Measurements from ENCODE around the gene LSR. TPM values are rescaled to one million over a fixed set of nuclear protein-coding genes. Genes with fewer than 3 reads are reported as not detected.

Gene LSR
- total RNA-seq, 6 experiments from 2014 or later, result 96.6 to 138 (median 112) TPM

DNA sequence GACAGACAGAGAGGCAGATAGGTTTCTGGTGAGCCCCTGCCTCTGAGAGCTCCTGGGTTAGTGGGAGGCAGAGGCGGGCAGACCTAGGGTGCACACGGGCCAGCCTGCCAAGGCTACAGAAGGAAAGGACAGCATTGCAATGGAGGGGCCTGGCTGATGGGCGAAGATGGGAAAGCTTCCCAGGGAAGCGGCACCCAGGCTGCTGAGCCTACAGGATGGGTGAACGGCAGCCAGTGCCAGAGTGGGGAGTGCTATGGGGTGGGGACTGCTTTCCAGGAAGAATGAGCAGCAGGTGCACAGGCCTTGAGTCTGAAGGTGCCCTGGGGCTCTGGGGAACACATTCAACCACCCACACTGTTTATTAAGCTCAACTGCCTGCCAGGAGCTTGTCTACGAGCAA lies 42.5 kb downstream of the LSR start:
- intact Hi-C loops (cut with DNase I), result no loop called here
- Histone ChIP-seq H3K9me3 (no peaks in the 10 kb centered on the region), H3K36me3 (no peaks in the 10 kb centered on the region), H3K4me1 (no peaks in the 10 kb centered on the region), H3K27ac (no peak overlapping the region), H3K27me3 (no peaks in the 10 kb centered on the region), H3K4me3 (no peak overlapping the region)
- WGBS (ENCODE audit: insufficient coverage, low coverage, low lambda C conversion rate, missing lambda C conversion rate), result 78% methylated on average over 1 of the region's 6 CpGs
- TF ChIP-seq, protein P1, sequence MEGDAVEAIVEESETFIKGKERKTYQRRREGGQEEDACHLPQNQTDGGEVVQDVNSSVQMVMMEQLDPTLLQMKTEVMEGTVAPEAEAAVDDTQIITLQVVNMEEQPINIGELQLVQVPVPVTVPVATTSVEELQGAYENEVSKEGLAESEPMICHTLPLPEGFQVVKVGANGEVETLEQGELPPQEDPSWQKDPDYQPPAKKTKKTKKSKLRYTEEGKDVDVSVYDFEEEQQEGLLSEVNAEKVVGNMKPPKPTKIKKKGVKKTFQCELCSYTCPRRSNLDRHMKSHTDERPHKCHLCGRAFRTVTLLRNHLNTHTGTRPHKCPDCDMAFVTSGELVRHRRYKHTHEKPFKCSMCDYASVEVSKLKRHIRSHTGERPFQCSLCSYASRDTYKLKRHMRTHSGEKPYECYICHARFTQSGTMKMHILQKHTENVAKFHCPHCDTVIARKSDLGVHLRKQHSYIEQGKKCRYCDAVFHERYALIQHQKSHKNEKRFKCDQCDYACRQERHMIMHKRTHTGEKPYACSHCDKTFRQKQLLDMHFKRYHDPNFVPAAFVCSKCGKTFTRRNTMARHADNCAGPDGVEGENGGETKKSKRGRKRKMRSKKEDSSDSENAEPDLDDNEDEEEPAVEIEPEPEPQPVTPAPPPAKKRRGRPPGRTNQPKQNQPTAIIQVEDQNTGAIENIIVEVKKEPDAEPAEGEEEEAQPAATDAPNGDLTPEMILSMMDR (IDR thresholded peaks at IDR 0.05), result no peak
- no peak for TF ChIP-seq POLR2A (IDR thresholded peaks at IDR 0.05)
- ATAC-seq (no peak), DNase-seq (no peak)

DNA sequence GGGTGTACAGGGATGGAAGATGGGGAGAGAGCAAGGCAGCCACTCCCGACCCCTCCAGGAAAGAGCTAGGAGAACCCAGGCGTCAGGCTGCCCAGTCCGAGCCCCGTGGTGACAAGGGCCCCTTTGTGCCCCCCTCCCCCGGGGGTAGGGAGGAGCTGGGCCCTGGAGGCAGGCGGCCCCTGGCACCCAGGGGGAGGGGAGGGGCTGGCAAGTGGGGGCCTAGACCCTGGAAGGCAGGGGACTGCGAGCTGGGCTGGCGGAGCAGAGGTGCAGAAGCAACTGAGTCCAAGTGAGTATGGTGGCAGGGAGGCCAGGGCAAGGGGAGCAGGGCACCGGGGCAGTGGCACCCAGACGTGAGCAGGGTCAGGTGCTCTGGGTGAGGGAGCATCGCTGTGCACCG lies 43.1 kb downstream of the LSR start, which contains the start of gene MAG:
TSS of gene MAG (plus strand) at position 246 of the 400 bp plus-strand sequence. CDS start 3,248 bp downstream, outside the sequence.
- no peak for DNase-seq
- 55% methylated on average over 8 of the region's 12 CpGs for WGBS (ENCODE audit: insufficient coverage, low coverage, low lambda C conversion rate, missing lambda C conversion rate)

DNA sequence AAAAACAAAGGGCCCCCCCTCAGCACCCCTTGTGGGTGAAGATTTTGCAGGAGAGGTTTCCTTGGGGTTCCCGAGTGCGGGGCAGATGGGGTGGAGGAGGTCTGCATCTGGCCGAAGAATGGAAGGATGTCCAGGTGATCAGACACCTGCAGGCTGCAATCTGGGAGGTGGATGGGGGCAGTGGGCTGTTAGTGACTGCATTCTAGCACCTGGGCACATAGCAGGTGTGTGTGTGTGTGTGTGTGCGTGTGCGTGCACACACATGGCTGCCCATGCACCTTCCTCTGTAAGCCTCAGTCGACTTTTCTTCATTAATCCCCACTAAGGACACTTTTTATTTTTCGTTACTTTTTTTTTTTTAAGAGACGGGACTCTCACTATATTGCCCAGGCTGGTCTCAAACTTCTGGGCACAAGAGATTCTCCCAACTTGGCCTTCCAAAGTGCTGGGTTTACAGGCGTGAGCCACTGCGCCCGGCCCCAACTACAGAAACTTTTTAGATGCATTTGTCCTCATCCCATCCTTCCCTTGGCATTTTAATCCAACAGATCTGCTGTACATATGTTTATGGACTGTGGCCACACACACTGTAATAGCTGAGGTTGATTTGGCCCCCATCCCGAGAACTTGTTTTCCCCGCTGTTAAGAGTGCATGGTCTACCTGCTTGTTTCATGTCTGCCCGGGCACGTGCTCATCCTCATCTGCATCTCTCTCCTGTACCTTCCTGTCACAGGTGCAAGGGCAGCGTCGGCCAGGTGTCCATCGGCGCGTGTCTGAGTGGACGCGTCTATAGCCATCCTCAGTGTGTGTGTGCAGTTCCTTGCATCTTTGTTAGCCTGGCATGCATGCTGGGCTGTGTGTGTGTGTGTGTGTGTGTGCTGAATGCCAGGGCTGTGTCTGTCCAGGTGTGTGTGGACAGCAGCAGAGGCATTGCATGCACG lies 43.9 kb downstream of the LSR start:
- no peak overlapping the region for H3K4me3 ChIP-seq
- DNase-seq (no peak), ATAC-seq (no peak)
- intact Hi-C loops (cut with DNase I), result no loop called here
- no peak overlapping the region for H3K27ac ChIP-seq
- WGBS (ENCODE audit: insufficient coverage, low coverage, low lambda C conversion rate, missing lambda C conversion rate), result 66% methylated on average over 16 of the region's 23 CpGs
- no peaks in the 10 kb centered on the region for H3K4me1 ChIP-seq
- no peaks in the 10 kb centered on the region for H3K36me3 ChIP-seq
- no peaks in the 10 kb centered on the region for H3K27me3 ChIP-seq
- no peak for TF ChIP-seq POLR2A (IDR thresholded peaks at IDR 0.05)
- TF ChIP-seq, protein P1 (IDR thresholded peaks at IDR 0.05), result no peak
- no peaks in the 10 kb centered on the region for H3K9me3 ChIP-seq

More for the DNA sequence above, 43.1 kb downstream of the LSR start, which contains the start of gene MAG:
- peak in 1 of 4 donors; percentile 4 for ATAC-seq
- Histone ChIP-seq H3K27me3 (no peaks in the 10 kb centered on the region), H3K4me3 (no peak within 1 kb of the TSS), H3K36me3 (no peaks in the 10 kb centered on the region), H3K9me3 (no peaks in the 10 kb centered on the region), H3K27ac (no peak within 1 kb of the TSS), H3K4me1 (no peaks in the 10 kb centered on the region)
- intact Hi-C loops (cut with DNase I), result no loop called here
- TF ChIP-seq POLR2A (IDR thresholded peaks at IDR 0.05), result no peak
- TF ChIP-seq, protein P1 (IDR thresholded peaks at IDR 0.05), result no peak

DNA sequence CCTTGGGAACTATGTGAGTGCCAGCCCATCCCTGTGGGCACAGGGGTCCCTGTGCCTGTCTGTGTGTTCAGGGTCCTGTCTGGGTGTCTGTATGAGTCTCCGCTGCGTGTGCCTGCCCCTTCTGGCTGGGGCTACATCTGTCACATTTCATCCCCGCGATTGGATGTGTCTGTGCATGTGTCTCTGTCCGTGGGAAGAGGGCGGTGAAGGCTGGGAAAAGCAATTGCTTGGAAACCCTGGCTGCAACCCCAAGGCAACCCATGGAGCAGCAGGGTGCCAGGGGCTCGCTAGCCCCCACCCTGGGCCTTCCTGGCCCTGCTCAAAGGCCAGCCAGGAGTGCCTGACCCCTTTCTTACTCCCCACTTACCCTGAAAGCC lies 44.5 kb downstream of the LSR start:
- H3K27me3 ChIP-seq, result no peaks in the 10 kb centered on the region
- 58% methylated on average over 4 of the region's 7 CpGs for WGBS (ENCODE audit: insufficient coverage, low coverage, low lambda C conversion rate, missing lambda C conversion rate)
- H3K36me3 ChIP-seq, result no peaks in the 10 kb centered on the region
- no peak overlapping the region for H3K27ac ChIP-seq
- H3K9me3 ChIP-seq, result no peaks in the 10 kb centered on the region
- H3K4me1 ChIP-seq, result no peaks in the 10 kb centered on the region
- intact Hi-C loops (cut with DNase I), result no loop called here
- no peak overlapping the region for H3K4me3 ChIP-seq
- ATAC-seq, result no peak
- TF ChIP-seq, protein P1 (IDR thresholded peaks at IDR 0.05), result no peak
- TF ChIP-seq POLR2A (IDR thresholded peaks at IDR 0.05), result no peak
- no peak for DNase-seq
